Measurements from ENCODE around the gene DHX9. TPM values are rescaled to one million over a fixed set of nuclear protein-coding genes. Genes with fewer than 3 reads are reported as not detected.

Gene DHX9
- total RNA-seq, 1 experiment from 2014 or later = 191 TPM

DNA sequence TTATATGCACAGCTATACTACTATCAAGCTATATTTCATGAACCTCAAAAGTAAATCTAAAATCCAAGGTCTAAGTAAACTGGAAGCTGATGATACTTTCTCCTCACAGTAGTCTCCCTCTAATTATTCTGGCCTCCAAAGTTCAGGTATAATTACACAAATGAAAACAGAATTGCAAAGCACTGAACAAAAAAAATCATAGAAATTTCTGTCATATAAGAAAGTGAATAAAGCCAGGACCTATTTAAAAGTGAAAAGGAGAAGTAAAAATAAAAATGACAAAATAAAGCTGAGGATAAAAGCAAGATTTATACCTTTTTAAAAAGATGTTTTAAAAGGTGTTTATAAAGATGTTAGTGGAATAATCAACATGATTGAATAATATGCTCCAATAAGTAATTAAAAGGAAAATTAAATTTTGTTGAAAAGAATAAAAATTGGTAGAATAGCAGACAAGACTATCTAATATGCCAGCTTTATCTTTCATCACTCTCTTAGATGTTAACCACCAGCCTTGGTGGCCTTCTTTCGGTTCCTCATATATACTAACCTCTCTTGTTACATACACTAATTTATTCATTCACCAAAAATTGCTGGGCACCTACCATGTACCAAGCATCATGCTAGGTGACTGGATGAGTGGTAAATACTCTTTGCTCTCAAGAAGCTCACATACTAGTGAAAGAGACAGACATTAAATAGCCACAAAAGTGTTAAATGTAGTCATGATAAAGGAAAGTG, 88.7 kb downstream of the DHX9 start:
- intact Hi-C loops (cut with micrococcal nuclease) = no loop called here
- H3K27me3 ChIP-seq (ENCODE audit: low read length) = no peaks in the 10 kb centered on the region
- BruUV-seq (replicated peaks) = no TSS peak
- no peak overlapping the region for H2AFZ ChIP-seq (ENCODE audit: low read length)
- no peaks in the 10 kb centered on the region for H4K20me1 ChIP-seq (ENCODE audit: low read length)
- H3F3A ChIP-seq (ENCODE audit: low read length, unreplicated experiment) = no peaks in the 10 kb centered on the region
- POLR2A ChIA-PET (ENCODE audit: unreplicated experiment) = no interaction called here
- no peak overlapping the region for H3K9ac ChIP-seq (ENCODE audit: low read length)
- ATAC-seq = no peak
- H3K36me3 ChIP-seq (ENCODE audit: low read depth, low read length) = no peaks in the 10 kb centered on the region
- no peaks in the 10 kb centered on the region for H3K9me2 ChIP-seq (replicated peaks; ENCODE audit: low read length)
- no peak for DNase-seq
- H3K27ac ChIP-seq (ENCODE audit: low read length) = no peak overlapping the region
- H3K79me2 ChIP-seq (ENCODE audit: low read length) = no peaks in the 10 kb centered on the region
- no peak for TF ChIP-seq EZH2 (IDR thresholded peaks at IDR 0.05; ENCODE audit: low read length, unreplicated experiment)
- no peak for TF ChIP-seq EZH2phosphoT487 (IDR thresholded peaks at IDR 0.05; ENCODE audit: borderline replicate concordance, low read length)
- TF ChIP-seq, protein P1, sequence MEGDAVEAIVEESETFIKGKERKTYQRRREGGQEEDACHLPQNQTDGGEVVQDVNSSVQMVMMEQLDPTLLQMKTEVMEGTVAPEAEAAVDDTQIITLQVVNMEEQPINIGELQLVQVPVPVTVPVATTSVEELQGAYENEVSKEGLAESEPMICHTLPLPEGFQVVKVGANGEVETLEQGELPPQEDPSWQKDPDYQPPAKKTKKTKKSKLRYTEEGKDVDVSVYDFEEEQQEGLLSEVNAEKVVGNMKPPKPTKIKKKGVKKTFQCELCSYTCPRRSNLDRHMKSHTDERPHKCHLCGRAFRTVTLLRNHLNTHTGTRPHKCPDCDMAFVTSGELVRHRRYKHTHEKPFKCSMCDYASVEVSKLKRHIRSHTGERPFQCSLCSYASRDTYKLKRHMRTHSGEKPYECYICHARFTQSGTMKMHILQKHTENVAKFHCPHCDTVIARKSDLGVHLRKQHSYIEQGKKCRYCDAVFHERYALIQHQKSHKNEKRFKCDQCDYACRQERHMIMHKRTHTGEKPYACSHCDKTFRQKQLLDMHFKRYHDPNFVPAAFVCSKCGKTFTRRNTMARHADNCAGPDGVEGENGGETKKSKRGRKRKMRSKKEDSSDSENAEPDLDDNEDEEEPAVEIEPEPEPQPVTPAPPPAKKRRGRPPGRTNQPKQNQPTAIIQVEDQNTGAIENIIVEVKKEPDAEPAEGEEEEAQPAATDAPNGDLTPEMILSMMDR (conservative IDR thresholded peaks at IDR 0.05; ENCODE audit: low read depth, low read length) = no peak
- H3K4me3 ChIP-seq (ENCODE audit: low read length) = no peak overlapping the region
- CTCF ChIA-PET = no interaction called here
- no peak overlapping the region for H3K4me2 ChIP-seq (ENCODE audit: low read length)
- H3K9me3 ChIP-seq (ENCODE audit: low read length) = no peaks in the 10 kb centered on the region
- H3K4me1 ChIP-seq (ENCODE audit: insufficient read depth, low read length) = no peaks in the 10 kb centered on the region

DNA sequence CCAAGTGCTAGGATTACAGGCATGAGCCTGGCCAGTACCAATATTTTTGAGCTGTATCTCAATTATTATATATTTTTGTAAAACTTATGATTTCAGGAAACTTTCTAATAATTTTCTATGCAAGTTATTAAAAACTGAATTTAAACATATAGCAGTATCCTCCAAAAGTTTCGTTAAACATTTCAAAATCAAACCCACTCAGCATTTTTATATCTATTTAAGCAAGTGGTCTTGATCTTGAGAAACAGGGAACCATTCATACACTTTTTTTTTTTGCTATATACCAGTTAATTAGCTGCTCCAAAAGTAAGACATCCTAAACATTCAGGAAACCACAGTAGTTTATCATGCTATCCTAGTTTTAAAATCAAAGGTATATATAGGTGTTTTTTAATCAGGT, 91.8 kb downstream of the DHX9 start:
- no peak overlapping the region for H3K9ac ChIP-seq (ENCODE audit: low read length)
- H3K27me3 ChIP-seq (ENCODE audit: low read length) = no peaks in the 10 kb centered on the region
- H3F3A ChIP-seq (ENCODE audit: low read length, unreplicated experiment) = no peaks in the 10 kb centered on the region
- no peaks in the 10 kb centered on the region for H4K20me1 ChIP-seq (ENCODE audit: low read length)
- H3K9me2 ChIP-seq (replicated peaks; ENCODE audit: low read length) = no peaks in the 10 kb centered on the region
- no peaks in the 10 kb centered on the region for H3K9me3 ChIP-seq (ENCODE audit: low read length)
- H3K4me1 ChIP-seq (ENCODE audit: insufficient read depth, low read length) = no peaks in the 10 kb centered on the region
- no peak overlapping the region for H2AFZ ChIP-seq (ENCODE audit: low read length)
- H3K79me2 ChIP-seq (ENCODE audit: low read length) = no peaks in the 10 kb centered on the region
- no peak overlapping the region for H3K27ac ChIP-seq (ENCODE audit: low read length)
- ATAC-seq = no peak
- H3K36me3 ChIP-seq (ENCODE audit: low read depth, low read length) = no peaks in the 10 kb centered on the region
- H3K4me3 ChIP-seq (ENCODE audit: low read length) = no peak overlapping the region
- H3K4me2 ChIP-seq (ENCODE audit: low read length) = no peak overlapping the region
- intact Hi-C loops (cut with micrococcal nuclease) = no loop called here
- ChIA-PET CTCF (no interaction called here), POLR2A (ENCODE audit: unreplicated experiment) (no interaction called here)
- DNase-seq = no peak
- BruUV-seq (replicated peaks) = no TSS peak
- TF ChIP-seq EZH2phosphoT487 (IDR thresholded peaks at IDR 0.05; ENCODE audit: borderline replicate concordance, low read length) (no peak), EZH2 (IDR thresholded peaks at IDR 0.05; ENCODE audit: low read length, unreplicated experiment) (no peak)
- TF ChIP-seq, protein P1 (conservative IDR thresholded peaks at IDR 0.05; ENCODE audit: low read depth, low read length) = no peak

DNA sequence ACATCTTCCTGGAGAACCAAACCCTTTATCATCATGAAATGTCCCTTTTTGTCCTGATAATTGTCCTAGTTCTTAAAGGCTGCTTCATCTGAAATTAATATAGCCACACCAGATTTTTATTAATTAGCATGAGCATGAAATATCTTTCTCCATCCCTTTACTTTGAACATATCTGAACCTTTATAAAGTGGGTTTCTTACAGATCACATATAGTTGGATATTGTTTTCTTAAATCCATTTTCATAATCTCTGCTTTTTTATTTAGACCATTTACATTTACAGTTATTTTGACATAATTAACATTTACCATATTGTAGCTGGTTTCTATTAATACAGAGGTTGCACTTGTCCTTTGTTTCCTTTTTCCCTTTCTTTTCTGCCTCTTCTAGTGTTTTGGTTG, 96.6 kb downstream of the DHX9 start:
- H3K27ac ChIP-seq (ENCODE audit: low read length) = no peak overlapping the region
- ChIA-PET CTCF (no interaction called here), POLR2A (ENCODE audit: unreplicated experiment) (no interaction called here)
- intact Hi-C loops (cut with micrococcal nuclease) = no loop called here
- no TSS peak for BruUV-seq (replicated peaks)
- ATAC-seq (no peak), DNase-seq (no peak)
- H3K9ac ChIP-seq (ENCODE audit: low read length) = no peak overlapping the region
- no peaks in the 10 kb centered on the region for H3K9me3 ChIP-seq (ENCODE audit: low read length)
- H3K4me3 ChIP-seq (ENCODE audit: low read length) = no peak overlapping the region
- no peaks in the 10 kb centered on the region for H3K9me2 ChIP-seq (replicated peaks; ENCODE audit: low read length)
- H3K27me3 ChIP-seq (ENCODE audit: low read length) = no peaks in the 10 kb centered on the region
- no peaks in the 10 kb centered on the region for H3F3A ChIP-seq (ENCODE audit: low read length, unreplicated experiment)
- no peaks in the 10 kb centered on the region for H3K79me2 ChIP-seq (ENCODE audit: low read length)
- no peaks in the 10 kb centered on the region for H3K4me1 ChIP-seq (ENCODE audit: insufficient read depth, low read length)
- no peaks in the 10 kb centered on the region for H4K20me1 ChIP-seq (ENCODE audit: low read length)
- H3K36me3 ChIP-seq (ENCODE audit: low read depth, low read length) = no peaks in the 10 kb centered on the region
- no peak overlapping the region for H3K4me2 ChIP-seq (ENCODE audit: low read length)
- TF ChIP-seq EZH2phosphoT487 (IDR thresholded peaks at IDR 0.05; ENCODE audit: borderline replicate concordance, low read length) (no peak), EZH2 (IDR thresholded peaks at IDR 0.05; ENCODE audit: low read length, unreplicated experiment) (no peak)
- TF ChIP-seq, protein P1 (conservative IDR thresholded peaks at IDR 0.05; ENCODE audit: low read depth, low read length) = no peak
- H2AFZ ChIP-seq (ENCODE audit: low read length) = no peak overlapping the region

All from PC-3 (cell line).